ENCODE results near the gene RGS6.

The RGS6 gene

DNA sequence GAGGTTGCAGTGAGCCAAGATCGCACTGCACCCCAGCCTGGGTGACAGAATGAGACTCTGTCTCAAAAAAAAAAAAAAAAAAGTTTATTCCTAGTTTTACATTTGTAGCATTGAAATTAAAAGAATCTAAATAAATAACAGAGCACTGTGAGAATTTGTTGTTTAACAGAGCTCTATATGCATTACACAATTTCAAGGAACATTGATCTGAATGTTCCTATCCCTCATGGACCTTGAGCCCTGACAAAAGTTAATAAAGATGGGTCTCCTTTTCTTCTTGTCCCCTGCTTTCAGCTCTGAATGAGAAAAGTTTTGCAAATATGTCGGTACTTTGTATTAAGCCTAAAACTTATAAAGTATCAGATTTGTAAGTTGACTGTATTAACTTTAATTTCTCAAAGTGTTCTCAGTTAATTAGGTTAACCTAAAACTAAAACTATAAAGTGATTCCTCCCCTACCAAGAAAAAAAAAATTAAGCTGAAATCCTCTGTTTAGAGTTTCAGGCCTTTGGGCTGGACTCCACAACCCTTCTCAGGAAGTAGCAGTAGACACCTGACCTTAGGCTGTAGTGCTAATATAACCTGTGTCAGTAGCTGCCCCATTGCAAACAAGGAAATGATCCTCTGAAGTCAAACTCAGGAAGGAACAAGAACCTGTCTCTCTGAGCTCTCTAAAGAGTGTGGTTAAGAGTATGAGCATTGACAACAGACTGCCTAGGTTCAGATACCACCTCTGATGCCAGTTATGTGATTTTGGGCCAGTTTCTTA lies 484.0 kb downstream of the RGS6 start:
- no peak for DNase-seq

- DNase-seq = no peak
Measured at GRCh38 chr14:72416892-72417291, 484.7 kb downstream of the RGS6 start.

DNA sequence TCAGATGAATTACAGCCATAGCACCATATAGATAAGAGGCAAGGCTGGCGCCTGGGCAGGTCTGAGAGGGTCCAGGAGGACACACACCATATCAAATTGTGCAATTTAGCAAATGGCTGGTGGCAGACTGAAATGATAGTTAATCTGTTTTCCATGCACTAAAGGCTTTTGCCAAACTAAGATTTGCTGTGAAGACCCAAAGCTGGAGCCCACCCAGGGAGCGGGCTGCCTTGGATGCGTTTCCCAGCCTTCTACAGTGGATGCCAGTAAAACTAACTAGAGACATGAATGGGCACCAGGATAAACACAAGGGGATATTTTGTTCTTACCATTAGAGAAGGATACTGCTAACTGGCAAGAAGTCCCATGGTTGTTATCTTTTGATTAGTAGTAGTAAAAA lies 486.6 kb downstream of the RGS6 start:
- DNase-seq = no peak

GRCh38 chr14:72419226-72419775 lies 487.1 kb downstream of the RGS6 start:
- no peak for DNase-seq

DNA sequence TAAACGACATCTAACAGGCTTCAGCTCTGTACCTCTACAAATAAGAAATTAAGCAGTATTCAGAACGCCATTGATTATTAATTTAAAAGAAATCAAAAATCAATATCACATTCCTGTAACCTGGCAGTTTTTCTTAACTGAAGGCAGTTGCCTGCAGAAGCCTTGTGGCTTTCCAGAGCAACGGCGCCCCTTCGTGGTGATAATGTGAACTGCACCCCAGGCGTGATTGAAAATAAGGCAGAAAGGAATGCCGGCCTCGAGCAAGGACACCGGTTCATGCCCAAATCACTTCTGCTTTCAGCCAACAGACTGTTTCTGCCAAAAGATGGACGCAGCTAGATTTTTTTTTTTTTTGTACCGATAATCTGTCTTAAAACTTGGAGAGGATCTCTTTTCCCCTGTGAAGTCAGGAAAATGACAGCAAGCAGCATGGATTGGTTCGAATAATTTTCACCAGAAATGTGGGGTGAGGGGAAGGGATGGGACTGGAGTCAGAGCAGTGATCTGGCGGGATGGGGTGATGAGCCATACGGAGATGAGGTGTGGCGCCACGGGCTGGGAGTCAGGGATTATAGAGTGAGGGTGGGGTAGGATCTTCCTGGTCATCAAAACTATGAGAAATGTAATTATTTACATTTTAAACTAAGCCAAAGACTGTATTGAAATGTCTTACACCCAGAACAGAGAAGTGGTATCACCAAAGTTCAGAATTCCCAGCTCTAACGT lies 488.7 kb downstream of the RGS6 start:
- peak; percentile 83 for DNase-seq

DNA sequence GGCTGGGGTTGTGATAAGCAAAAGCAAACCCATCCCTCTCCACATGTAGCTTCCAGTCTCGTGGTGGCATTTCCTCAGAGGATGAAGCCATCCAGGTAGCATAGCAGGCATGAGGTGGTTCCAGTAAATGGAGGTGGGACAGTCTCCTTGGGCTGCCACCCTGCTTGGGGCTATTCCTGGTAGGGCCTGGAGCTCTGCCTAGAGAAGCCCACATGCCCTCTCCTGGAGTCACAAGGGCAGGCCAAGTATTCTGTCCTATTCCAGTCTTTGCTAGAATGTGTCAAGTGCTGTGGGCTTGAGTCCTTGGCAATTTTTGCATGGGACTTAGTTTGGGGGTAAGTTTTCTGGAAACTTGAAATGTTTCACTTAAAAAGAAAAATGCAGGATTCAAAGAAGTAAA lies 491.7 kb downstream of the RGS6 start:
- DNase-seq = no peak

- DNase-seq = no peak
Measured at GRCh38 chr14:72430457-72430856, 498.2 kb downstream of the RGS6 start.

DNA sequence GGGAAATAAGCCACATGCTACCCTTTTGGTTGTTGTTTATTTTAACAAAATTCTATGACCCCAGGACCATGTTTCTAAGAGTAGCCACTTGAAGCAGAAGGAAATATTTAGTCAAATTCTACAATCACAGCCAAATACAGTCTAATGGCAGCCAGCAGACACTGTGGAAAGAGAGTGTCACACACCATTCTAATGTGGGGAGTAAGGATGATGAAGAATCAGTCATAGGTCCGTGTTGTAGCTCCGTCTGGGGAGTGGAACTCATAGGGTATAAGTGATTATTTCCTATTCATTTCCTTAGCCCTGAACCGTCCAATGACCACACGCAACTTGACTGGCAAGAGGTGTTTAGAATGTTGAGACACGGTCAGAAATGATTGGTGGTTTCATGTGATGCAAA lies 500.5 kb downstream of the RGS6 start:
- no peak for DNase-seq

DNA sequence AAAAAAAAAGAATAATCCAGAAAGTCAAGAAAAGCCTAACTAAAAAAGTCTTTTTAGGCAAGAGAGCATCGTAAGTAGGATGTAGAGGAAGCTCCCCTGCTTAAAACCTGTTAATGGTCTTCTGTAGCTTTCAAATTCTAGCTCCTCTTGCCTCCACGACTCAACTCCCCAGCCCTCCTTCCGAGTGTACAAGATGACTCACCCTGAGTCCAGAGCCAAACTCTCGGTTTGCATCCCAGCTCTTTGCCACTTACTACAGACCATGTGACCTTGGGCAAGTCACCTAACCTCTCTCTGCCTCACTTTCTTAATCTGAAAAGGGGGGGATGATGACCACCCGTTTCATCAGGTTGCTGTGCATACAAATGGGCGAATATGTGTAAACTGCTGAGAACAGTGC lies 501.3 kb downstream of the RGS6 start:
- DNase-seq = no peak

DNA sequence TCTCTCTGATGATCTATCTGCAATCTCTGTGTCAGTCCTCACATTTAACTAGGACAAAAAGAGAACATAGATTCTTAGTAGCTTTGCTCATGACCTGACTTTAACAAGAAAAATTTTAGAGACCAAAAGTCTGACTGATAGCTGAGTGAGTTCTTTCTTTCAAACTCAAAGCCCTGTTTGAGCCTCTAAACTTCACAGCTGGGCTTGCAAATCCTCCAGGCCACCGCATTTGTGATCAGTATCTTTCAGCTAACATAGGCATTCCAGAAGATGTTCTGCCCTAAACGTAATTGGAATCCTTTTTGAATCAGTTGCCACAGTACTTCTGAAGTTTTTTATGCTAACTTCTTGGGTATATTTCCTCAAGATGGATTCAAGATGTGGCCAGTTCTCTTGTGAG lies 502.6 kb downstream of the RGS6 start:
- no peak for DNase-seq

DNA sequence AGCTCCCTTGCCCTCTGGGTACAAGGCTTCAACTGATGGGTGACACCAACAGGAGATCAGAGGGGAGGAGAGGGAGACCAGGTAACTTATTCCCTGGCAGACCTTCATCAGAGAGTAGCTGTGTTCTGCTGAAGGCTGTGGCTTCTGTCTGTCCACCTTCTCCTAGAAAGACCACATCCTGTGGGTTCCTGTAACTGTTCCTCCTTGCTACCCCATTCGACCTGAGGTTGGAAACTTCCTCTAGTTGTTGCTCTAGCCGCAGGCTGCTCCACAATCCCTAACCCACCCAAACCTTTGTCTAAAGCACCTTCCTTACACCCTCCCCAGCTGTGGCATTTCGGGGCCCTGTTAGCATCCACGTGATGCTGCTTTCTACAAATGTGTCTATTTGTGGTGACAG lies 507.5 kb downstream of the RGS6 start:
- DNase-seq = no peak

- DNase-seq = no peak
Measured at GRCh38 chr14:72443256-72443655, 511.0 kb downstream of the RGS6 start.

DNA sequence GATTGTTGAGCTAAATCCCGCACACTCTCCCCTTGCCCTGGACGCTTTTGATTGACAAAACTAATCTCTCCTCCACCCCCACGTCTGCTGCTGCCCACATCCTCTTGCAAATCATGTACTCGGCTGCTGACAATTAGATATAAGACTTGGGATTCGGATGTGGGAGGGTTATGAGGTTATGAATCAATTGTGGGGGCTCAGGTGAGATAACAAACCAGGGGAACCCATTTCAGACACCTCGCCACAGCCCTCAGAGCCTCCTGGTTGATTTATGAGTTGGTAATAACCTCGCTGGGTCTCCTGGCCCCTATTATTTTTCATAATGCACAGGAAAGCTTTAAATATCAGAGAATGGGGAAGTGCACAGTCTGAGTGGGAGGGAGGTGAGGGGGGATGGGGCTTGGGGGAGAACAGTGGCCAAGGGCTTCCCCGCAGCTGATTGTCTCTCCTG lies 511.8 kb downstream of the RGS6 start:
- DNase-seq = no peak

- DNase-seq = no peak
Measured at GRCh38 chr14:72444701-72445100, 512.5 kb downstream of the RGS6 start.

- no peak for DNase-seq
Measured at GRCh38 chr14:72448212-72448611, 516.0 kb downstream of the RGS6 start.

GRCh38 chr14:72450473-72451044 lies 518.3 kb downstream of the RGS6 start:
- DNase-seq = no peak

DNA sequence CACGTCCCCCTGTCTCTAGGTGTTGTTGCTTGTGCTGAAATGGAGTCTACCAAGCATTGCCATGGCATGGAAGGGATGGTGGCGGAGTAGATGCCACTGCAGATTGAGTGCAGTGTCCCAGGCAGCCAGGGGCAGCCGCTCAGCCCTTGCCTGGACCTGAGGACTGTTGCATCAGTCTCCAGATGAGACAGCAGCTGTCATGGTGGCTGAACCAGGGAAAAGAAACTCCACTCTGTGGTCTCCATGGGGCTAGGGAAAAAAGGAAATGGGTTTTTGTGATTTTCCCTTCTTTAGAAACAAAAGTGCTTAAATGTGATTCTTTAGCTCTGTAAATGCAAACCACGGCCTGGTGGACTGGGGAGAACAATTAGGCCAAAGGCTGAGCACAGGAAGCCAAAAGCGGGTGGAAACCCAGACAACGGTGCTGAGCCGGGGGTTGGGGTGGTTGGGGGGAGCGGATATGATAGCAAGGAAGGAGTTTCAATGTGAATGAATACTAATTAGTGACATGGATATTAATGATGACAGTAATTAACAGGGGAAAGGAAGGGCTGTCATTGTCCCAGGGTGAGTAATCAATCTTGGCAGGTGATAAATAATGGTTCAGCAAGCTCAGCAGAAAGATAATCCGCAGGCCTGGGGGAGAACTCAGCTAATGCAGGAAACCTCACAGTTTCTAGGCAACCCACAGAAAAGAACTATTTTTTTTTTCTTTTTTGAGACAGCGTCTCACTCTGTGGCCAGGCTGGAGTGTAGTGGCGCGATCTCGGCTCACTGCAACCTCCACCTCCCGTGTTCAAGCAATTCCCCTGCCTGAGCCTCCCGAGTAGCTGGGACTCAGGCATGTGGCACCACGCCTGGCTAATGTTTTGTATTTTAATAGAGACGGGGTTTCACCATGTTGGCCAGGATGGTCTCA lies 519.1 kb downstream of the RGS6 start:
- peak; percentile 39 for DNase-seq

DNA sequence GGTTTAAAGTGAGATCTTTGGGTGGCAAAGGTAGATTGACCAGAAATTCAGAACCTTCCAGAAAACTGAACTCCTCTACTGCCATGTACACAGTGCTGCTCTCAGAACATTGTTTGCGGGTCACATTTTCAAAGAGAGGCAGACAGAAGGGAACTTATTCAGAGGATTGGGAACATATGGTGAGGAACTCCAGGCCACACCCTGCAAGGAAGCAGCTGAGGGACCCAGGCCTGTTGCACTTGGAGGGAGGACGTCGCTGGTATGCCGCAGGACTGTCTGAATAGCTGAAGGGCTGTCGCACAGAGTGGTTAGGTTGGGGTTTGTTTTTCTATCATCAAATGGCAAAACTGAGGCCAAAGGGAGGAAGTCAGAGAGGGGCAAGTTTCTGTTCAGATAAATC lies 520.5 kb downstream of the RGS6 start:
- DNase-seq = no peak

GRCh38 chr14:72454388-72455160 lies 522.3 kb downstream of the RGS6 start:
- DNase-seq = no peak

DNA sequence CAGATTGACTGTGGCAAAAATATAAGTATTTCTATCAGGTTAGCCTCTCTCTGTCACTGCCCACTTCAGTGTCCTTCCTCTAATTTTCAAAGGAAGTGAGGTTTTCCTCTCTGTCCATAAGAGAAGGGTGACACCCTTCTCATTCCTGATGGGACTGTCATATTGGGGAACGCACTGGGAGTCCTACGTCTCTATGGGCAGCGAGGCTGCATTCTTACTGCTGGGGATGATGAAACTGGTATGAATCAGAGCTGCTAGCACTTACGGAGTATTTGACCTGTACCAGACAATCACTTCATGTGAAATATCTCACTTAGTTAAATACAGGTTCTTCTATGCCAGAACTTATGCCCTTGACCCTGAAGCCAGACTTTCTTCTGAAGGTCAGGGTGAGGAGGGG lies 525.4 kb downstream of the RGS6 start:
- DNase-seq = no peak

DNA sequence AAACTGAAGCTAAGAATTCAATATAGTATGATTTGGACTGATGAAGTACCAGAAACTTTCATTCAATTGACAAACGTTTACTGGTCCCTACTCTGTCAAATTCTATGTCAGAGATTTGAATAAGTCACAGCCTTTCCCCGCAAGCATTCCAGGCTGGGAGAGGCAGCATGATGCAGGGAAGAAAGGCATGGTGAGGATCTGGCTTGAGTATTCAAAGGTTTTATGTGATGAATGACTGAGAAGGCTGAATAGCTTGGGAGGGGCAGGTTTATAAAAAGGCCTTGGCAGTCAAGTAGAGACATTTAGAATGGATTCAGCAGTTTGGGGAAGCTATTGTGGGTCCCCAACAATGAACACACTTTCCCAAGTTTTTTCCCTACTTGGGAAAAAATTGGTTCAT lies 529.8 kb downstream of the RGS6 start:
- DNase-seq = no peak

GRCh38 chr14:72463291-72463866 lies 531.1 kb downstream of the RGS6 start:
- no peak for DNase-seq

All from femur (tissue), 1 donor.